Measurements from ENCODE around the gene EXOSC7. TPM values are rescaled to one million over a fixed set of nuclear protein-coding genes. Genes with fewer than 3 reads are reported as not detected.
A peak's percentile ranks its signal among the peaks of the same experiment; 100 is the strongest.

EXOSC7 gene
- total RNA-seq, 1 donor from 2014 or later: 23.1 TPM

- ATAC-seq (no peak), DNase-seq (ENCODE audit: missing footprints) (no peak)
- intact Hi-C loops (cut with DNase I): no loop called here
Observed at GRCh38 chr3:44988073-44988472, 12.0 kb downstream of the EXOSC7 start.

DNA sequence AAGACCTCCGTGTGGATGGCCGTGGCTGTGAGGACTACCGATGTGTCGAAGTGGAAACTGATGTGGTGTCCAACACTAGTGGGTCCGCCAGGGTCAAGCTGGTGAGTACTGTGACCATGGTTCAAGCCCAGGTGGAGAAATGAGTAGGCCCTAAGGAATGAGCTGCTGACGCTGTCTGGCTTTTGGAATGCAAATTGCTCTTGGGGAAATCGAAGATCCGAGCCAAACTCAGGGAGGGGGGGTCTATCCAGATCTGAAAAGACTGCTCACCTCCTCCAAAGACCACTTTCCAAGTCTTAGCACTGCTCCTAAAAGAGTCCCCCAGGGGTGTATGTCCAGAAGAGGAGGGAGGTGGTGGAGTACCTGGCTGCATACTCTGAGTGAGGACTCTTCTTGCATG lies 13.1 kb downstream of the EXOSC7 start:
- ATAC-seq (no peak), DNase-seq (ENCODE audit: missing footprints) (no peak)
- intact Hi-C loops (cut with DNase I): no loop called here

GRCh38 chr3:44989636-44990373 lies 13.8 kb downstream of the EXOSC7 start:
- intact Hi-C loops (cut with DNase I): no loop called here
- DNase-seq (ENCODE audit: missing footprints) (no peak), ATAC-seq (no peak)

DNA sequence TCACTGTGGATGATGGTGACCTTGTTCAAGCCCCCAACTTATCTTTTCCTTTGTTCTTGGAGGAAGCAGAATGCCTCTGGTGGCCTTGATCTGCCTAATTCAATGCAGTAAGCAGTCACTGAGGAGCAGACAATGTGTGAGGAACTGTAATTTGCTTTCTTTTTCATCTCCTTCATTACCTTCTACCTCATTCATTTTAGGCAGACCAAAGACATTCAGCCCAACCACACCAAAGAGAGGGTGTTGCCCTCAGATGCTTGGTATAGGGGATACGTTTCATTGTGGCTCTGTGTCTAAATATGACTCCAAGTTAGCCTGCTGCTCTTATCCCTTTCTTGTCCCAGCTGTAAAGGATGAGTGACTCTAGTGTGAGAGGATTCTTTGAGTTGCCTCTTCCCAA lies 15.3 kb downstream of the EXOSC7 start:
- intact Hi-C loops (cut with DNase I): no loop called here
- DNase-seq (ENCODE audit: missing footprints): no peak
- ATAC-seq: no peak

GRCh38 chr3:44992555-44993470 lies 16.8 kb downstream of the EXOSC7 start:
- peak; percentile 73 for DNase-seq (ENCODE audit: missing footprints)
- intact Hi-C loops (cut with DNase I): no loop called here
- no peak for ATAC-seq

DNA sequence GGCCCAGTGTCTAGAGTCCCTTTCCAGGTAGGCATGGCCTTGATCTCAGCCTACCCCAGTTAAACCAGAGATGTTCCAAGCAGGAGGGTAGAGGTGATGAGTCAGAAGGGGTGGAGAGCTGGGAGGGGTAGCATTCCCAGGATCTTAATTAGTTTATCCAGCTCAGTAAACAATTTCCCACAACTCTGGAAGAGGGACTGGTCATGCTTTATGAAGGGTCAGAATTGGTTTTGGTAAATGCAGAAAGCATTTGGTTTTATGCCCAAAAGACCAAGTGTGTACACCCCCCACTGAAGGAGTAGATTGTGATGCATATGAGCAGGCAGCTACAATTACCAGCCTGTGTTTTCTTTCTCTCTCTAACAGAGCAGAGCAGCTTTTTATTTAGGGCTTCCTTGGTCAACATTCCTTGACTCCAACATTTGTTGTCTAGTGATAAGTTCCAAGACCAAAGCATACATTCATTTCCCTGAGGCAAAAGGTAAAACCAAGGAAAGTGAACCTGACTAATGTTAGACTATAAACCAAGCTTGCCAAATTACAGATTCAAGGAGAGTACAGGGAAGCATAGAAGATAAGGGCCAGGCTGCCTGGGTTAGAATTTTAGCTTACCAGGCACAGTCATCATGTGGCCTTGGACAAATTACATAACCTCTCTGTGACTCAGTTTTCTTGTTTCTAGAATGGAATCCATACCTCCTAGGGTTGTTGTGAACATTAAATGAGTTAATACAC lies 17.6 kb downstream of the EXOSC7 start:
- intact Hi-C loops (cut with DNase I): loop anchor here (2.0 kb wide), 1 partner anchor 33 kb away; the partner anchor contains the start of gene CLEC3B
- ATAC-seq: no peak
- DNase-seq (ENCODE audit: missing footprints): no peak

DNA sequence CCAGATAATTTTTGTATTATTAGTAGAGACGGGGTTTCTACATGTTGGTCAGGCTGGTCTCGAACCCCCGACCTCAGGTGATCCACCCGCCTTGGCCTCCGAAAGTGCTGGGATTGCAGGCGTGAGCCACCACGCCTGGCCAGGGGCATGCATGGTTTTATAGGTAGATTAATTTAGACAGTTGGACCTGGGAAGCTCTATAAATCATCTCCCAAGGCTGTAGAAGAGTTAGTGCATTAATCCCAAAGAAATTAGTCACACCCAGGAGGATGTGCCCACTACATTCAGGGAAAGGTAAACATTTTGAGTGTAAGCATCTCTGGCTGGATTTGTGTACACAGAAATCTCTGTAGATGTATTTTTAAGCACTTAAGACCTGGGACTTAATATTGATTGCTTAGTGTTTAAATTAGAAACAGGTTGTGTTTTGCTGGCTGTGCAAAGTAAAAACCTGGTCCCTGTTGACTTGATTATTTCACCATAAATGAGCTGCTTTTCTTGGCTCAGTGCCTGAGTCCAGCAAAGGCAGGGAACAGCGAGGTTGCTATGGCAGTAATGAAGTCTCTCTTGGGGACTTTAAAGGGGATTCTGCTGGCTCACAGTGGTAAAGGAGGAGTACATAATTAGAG lies 19.2 kb downstream of the EXOSC7 start:
- intact Hi-C loops (cut with DNase I): loop anchor here (2.0 kb wide), 1 partner anchor 32 kb away; the partner anchor contains the start of gene CLEC3B
- DNase-seq (ENCODE audit: missing footprints) (no peak), ATAC-seq (peak; percentile 75)

- ATAC-seq (no peak), DNase-seq (ENCODE audit: missing footprints) (no peak)
- intact Hi-C loops (cut with DNase I): no loop called here
Observed at GRCh38 chr3:44996556-44996969, 20.5 kb downstream of the EXOSC7 start.

DNA sequence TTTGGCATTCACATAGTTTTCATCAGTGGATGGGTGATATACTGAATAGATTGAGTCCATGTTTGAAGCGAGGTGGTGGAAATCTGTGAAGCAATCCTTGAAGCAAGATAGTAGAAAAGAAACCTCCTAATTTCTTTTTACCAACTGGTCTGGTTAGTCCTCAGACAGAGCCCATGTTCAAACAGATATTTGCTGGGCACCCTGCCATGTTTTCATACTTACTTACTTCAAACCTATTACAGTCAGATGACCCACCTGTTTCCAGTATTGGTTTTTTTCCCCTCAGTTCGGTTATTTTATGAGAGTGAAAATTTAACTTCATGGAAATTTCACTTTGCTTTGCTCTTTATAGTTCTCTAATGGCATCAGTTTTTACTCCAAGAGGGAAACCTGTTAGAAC lies 23.7 kb downstream of the EXOSC7 start:
- intact Hi-C loops (cut with DNase I): no loop called here
- ATAC-seq (no peak), DNase-seq (ENCODE audit: missing footprints) (no peak)

DNA sequence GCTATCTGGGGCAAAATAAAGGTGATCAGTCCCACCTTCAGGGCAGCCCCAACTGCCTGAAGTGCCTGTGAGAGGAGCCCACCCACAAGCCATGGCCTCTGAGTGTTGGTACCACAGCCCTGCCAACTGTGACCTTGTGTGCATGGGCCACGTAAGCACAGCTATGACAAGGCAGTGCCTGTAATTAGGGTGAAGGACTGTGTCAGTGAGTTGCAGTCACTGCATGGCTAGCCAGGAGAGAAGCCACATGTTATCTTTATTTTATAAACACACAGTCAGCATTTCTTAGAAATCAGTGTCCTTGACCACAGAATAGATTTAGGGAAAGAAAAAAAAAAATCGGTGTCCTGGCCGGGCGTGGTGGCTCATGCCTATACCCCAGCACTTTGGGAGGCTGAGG lies 24.8 kb downstream of the EXOSC7 start:
- intact Hi-C loops (cut with DNase I): no loop called here
- ATAC-seq (no peak), DNase-seq (ENCODE audit: missing footprints) (no peak)

GRCh38 chr3:45001738-45002137 lies 25.7 kb downstream of the EXOSC7 start:
- DNase-seq (ENCODE audit: missing footprints) (no peak), ATAC-seq (no peak)
- intact Hi-C loops (cut with DNase I): no loop called here

DNA sequence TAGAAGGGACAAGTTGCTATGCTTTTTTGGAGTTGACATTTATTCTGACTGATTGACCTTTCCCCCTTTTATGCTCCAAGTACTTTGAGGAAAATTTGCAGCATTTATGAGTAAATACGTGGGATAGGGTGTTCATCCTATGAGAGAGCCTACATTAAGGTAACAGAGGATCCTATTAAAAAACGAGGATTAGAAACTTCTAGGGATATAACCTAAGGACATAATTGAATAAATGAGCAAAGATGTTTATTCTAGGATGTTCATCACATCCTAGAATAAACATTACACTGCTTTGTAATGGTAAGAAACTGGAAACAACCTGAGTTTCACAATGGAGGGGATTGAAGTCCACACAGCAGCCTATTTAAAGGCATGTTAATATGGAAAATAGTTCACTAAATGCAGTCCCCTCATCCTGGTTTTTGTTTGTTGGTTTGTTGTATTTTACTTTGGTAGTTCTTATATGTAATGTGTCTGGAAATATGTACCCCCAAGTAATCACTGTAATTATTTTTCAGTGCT lies 26.2 kb downstream of the EXOSC7 start:
- no peak for ATAC-seq
- intact Hi-C loops (cut with DNase I): no loop called here
- no peak for DNase-seq (ENCODE audit: missing footprints)

- intact Hi-C loops (cut with DNase I): no loop called here
- peak; percentile 45 for ATAC-seq
- DNase-seq (ENCODE audit: missing footprints): no peak
Observed at GRCh38 chr3:45002720-45003119, 26.7 kb downstream of the EXOSC7 start.

- no peak for DNase-seq (ENCODE audit: missing footprints)
- intact Hi-C loops (cut with DNase I): no loop called here
- no peak for ATAC-seq
Observed at GRCh38 chr3:45003406-45003805, 27.4 kb downstream of the EXOSC7 start.

DNA sequence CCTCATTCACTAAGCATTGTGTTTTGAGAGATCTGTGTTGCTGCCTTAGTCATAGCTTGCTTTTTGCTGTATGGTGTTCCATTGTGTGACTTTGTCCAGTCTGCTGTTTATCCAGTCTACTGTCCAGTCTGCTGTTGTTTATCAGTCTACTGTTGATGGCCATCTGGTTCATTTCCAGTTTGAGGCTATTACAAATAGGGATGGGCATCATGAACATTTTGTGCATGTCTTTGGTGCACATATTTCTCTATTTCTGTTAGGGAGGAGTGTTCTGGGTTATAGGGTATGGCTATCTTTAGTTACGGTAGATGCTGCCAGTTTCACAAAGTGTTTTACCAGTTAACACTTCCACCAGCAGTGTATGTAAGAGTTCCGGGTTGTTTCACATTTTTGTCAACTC lies 27.8 kb downstream of the EXOSC7 start:
- intact Hi-C loops (cut with DNase I): no loop called here
- no peak for DNase-seq (ENCODE audit: missing footprints)
- peak; percentile 43 for ATAC-seq

DNA sequence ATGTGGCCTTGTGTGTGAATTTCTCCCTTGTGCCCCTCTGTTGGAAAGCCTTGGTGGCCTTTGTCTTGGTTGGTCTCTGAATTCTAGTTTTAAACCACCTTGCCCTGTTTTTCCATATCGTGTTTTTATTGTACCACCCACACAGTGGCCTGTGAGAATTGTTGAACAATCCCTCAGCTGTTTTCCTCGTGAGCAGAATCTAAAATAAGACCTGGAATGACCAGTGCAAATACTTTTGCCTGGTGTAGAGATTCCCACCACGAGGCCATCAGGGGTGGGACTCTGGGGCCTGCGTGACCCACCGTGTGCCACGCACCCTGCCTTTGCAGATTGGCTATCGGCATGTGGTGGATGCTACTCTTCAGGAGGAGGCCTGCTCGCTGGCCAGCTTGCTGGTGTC lies 31.0 kb downstream of the EXOSC7 start:
- intact Hi-C loops (cut with DNase I): no loop called here
- ATAC-seq (no peak), DNase-seq (ENCODE audit: missing footprints) (no peak)

- DNase-seq (ENCODE audit: missing footprints) (no peak), ATAC-seq (no peak)
- intact Hi-C loops (cut with DNase I): no loop called here
Observed at GRCh38 chr3:45008117-45008516, 32.1 kb downstream of the EXOSC7 start.

GRCh38 chr3:45009868-45010267 lies 33.8 kb downstream of the EXOSC7 start:
- no peak for ATAC-seq
- DNase-seq (ENCODE audit: missing footprints): no peak
- intact Hi-C loops (cut with DNase I): loop anchor here (5.0 kb wide), 1 partner anchor 33 kb away; the partner anchor contains the start of genes EXOSC7 and ZDHHC3
